Measurements from ENCODE around the gene GSK3A. TPM values are rescaled to one million over a fixed set of nuclear protein-coding genes. Genes with fewer than 3 reads are reported as not detected.
"Not testable (repeated sequence)": the region's sequence is repeated elsewhere in the genome, so short reads cannot be mapped to it uniquely, and the experiment has no call there.

The GSK3A gene
- total RNA-seq, 1 donor from 2014 or later: 68.0 TPM

GRCh38 chr19:42268704-42269477 is 26.5 kb upstream of the GSK3A start, which contains the start of gene CIC:
CIC (plus strand) TSS chr19:42269252; CDS start chr19:42271784, 2,532 bp downstream.
- peak; percentile 98 for DNase-seq (ENCODE audit: low read depth, low spot score)
- no peaks in the 10 kb centered on the region for H3K36me3 Mint-ChIP-seq (ENCODE audit: low read depth)
- H3K4me3 Mint-ChIP-seq: peak within 1 kb of the TSS; percentile 87
- no peak for TF ChIP-seq CTCF (conservative IDR thresholded peaks at IDR 0.05)
- H3K27ac Mint-ChIP-seq (ENCODE audit: unreplicated experiment): peak within 1 kb of the TSS; percentile 19
- no peaks in the 10 kb centered on the region for H3K9me3 Mint-ChIP-seq
- no peaks in the 10 kb centered on the region for H3K27me3 Mint-ChIP-seq (ENCODE audit: low read depth)
- peaks cover 23% of the 10 kb centered on the region for H3K4me1 Mint-ChIP-seq

GRCh38 chr19:42268142-42268703 is 25.8 kb upstream of the GSK3A start:
- H3K36me3 Mint-ChIP-seq (ENCODE audit: low read depth): no peaks in the 10 kb centered on the region
- no peaks in the 10 kb centered on the region for H3K27me3 Mint-ChIP-seq (ENCODE audit: low read depth)
- no peak for TF ChIP-seq CTCF (conservative IDR thresholded peaks at IDR 0.05)
- DNase-seq (ENCODE audit: low read depth, low spot score): peak; percentile 97
- peaks cover 23% of the 10 kb centered on the region for H3K4me1 Mint-ChIP-seq
- H3K27ac Mint-ChIP-seq (ENCODE audit: unreplicated experiment): no peak overlapping the region
- H3K9me3 Mint-ChIP-seq: no peaks in the 10 kb centered on the region
- H3K4me3 Mint-ChIP-seq: no peak overlapping the region

- no peak for TF ChIP-seq CTCF (conservative IDR thresholded peaks at IDR 0.05)
- Mint-ChIP-seq H3K4me1 (peaks cover 23% of the 10 kb centered on the region), H3K36me3 (ENCODE audit: low read depth) (no peaks in the 10 kb centered on the region)
These were observed 25.3 kb upstream of the GSK3A start for GRCh38 chr19:42267644-42268141.

GRCh38 chr19:42266928-42267603 is 24.7 kb upstream of the GSK3A start:
- not testable (repeated sequence) for H3K27ac Mint-ChIP-seq (ENCODE audit: unreplicated experiment); DNase-seq (ENCODE audit: low read depth, low spot score); H3K4me3 Mint-ChIP-seq; H3K9me3 Mint-ChIP-seq; H3K27me3 Mint-ChIP-seq (ENCODE audit: low read depth); H3K36me3 Mint-ChIP-seq (ENCODE audit: low read depth)
- H3K4me1 Mint-ChIP-seq: peaks cover 23% of the 10 kb centered on the region

More at GRCh38 chr19:42267644-42268141, 25.3 kb upstream of the GSK3A start:
- Mint-ChIP-seq H3K4me3 (no peak overlapping the region), H3K9me3 (no peaks in the 10 kb centered on the region), H3K27me3 (ENCODE audit: low read depth) (no peaks in the 10 kb centered on the region), H3K27ac (ENCODE audit: unreplicated experiment) (no peak overlapping the region)
- DNase-seq (ENCODE audit: low read depth, low spot score): no peak

GRCh38 chr19:42266105-42266504 is 23.7 kb upstream of the GSK3A start:
- DNase-seq (ENCODE audit: low read depth, low spot score); H3K27me3 Mint-ChIP-seq (ENCODE audit: low read depth); H3K27ac Mint-ChIP-seq (ENCODE audit: unreplicated experiment); H3K9me3 Mint-ChIP-seq; H3K36me3 Mint-ChIP-seq (ENCODE audit: low read depth): not testable (repeated sequence)
- H3K4me3 Mint-ChIP-seq: peak overlapping the region; percentile 34
- H3K4me1 Mint-ChIP-seq: peaks cover 23% of the 10 kb centered on the region

- H3K27me3 Mint-ChIP-seq (ENCODE audit: low read depth): no peaks in the 10 kb centered on the region
- DNase-seq (ENCODE audit: low read depth, low spot score): no peak
- H3K9me3 Mint-ChIP-seq: no peaks in the 10 kb centered on the region
- no peaks in the 10 kb centered on the region for H3K36me3 Mint-ChIP-seq (ENCODE audit: low read depth)
- H3K27ac Mint-ChIP-seq (ENCODE audit: unreplicated experiment): no peak overlapping the region
- TF ChIP-seq CTCF (conservative IDR thresholded peaks at IDR 0.05): no peak
- peaks cover 1% of the 10 kb centered on the region for H3K4me1 Mint-ChIP-seq
- peak overlapping the region; percentile 19 for H3K4me3 Mint-ChIP-seq
These were observed 19.4 kb upstream of the GSK3A start for GRCh38 chr19:42261763-42262162.

- DNase-seq (ENCODE audit: low read depth, low spot score); H3K36me3 Mint-ChIP-seq (ENCODE audit: low read depth); H3K27ac Mint-ChIP-seq (ENCODE audit: unreplicated experiment); H3K27me3 Mint-ChIP-seq (ENCODE audit: low read depth); H3K9me3 Mint-ChIP-seq: not testable (repeated sequence)
- H3K4me3 Mint-ChIP-seq: peak overlapping the region; percentile 44
- peaks cover 14% of the 10 kb centered on the region for H3K4me1 Mint-ChIP-seq
These were observed 15.4 kb upstream of the GSK3A start for GRCh38 chr19:42257842-42258241.

Data from neural crest cell (in vitro differentiated cells).